HG03558 (cell line): ENCODE results near the gene ABR.
"Not testable (repeated sequence)": the region's sequence is repeated elsewhere in the genome, so short reads cannot be mapped to it uniquely, and the experiment has no call there.

Source experiments
- ATAC-seq: cut with Tn5 transposase; IDR thresholded peaks from one replicate; pipeline ENCODE4 v1.9.1; 2021; ENCODE audit warnings: moderate number of reproducible peaks; ENCODE audit not compliant: unreplicated experiment; ENCODE audit errors: extremely low read depth

Gene ABR

DNA sequence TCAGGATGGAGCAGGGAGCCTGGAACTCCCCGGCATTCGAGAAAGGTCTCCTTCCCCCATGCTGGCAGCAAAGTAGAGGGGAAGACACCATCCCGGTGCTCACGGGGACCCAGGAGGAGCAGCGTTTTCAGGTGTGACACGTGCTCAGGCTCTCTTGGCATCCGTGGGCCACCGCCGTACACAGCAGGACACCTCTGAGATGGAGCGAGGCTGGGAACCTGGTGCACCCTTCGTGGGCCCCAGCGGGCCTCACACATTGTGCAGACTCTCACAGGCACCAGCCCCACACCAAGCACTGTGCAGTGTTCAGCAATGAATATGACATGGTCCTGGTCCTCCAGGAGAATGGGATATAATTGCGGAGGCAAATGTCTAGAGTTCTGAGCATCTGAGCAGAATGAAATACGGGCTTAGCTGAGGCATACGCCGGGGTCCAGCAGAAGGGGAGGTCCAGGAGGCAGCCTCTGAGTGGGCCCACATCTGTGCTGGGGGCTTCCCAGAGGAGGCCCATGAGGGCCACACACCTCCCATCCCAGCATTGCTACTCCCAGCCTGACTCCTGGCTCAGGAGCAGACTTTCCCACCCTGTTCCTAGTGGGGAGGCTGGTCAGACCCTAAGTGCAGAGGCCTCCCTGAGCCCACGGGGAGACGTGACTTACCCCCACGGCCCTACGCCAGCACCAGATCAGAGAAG, 72.6 kb downstream of the ABR start:
- no peak for ATAC-seq

GRCh38 chr17:1104222-1104621, 75.6 kb downstream of the ABR start:
- no peak for ATAC-seq

DNA sequence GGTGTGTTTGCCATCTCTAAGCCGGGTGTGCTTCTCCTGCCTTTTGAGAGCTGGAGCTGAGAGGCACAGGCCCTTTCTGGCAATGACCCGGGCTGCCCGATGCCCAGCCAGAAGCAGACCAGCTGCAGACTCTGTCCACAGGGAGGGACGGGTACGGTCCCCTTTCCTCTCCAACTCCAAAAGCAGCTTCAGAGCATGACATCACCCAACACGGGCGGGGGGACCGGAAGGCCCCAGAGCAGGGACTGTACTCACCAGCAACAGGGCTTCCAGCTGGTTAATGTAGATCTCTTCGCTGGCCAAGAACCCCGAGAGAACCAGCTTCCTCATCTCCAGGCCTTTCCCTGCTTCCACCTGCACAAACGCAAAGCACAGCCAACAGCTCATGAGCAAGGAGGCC, 79.4 kb downstream of the ABR start:
- no peak for ATAC-seq

DNA sequence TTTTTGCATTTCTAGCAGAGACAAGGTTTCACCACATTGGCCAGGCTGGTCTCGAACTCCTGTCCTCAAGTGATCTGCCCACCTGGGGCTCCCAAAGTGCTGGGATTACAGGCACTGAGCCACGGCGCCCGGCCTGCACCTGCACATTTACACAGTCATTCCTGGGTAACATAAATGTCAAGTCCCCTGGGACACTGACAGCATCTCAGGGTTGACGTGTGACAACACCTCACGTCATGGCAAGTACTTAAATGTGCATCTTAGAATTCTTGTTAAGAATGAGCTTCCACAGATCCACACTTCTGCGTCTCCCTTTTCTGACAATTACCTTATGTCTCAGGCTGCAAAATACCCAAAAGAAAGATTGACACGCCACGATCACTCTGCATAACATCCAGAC, 80.5 kb downstream of the ABR start:
- ATAC-seq = no peak

DNA sequence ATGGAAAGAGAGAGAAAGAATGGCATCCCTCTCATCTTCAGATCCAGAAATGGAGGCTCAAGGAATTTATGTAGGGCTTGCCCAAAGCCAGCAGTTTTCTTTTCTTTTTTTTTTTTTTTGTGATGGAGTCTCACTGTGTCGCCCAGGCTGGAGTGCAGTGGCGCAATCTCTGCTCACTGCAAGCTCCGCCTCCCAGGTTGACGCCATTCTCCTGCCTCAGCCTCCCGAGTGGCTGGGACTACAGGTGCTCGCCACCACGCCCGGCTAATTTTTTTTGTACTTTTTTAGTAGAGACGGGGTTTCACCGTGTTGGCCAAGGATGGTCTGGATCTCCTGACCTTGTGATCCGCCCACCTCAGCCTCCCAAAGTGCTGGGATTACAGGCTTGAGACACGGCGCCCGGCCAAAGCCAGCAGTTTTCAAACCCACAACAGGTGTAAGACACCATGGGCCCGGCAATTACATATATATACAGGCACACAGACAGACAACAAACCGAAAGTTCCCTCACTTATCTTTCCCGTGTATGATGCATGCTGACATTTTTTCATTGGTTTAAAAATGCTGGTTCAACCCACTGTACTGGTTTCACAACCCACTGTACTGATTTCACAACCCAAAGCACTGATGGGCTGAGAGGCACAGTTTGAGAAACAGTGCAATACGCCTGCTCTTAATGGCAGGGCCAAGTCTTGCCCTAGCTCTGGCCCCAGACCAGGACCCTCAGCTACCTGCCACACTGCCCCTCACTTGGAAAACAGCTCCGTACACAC, 81.6 kb downstream of the ABR start:
- ATAC-seq = not testable (repeated sequence)

DNA sequence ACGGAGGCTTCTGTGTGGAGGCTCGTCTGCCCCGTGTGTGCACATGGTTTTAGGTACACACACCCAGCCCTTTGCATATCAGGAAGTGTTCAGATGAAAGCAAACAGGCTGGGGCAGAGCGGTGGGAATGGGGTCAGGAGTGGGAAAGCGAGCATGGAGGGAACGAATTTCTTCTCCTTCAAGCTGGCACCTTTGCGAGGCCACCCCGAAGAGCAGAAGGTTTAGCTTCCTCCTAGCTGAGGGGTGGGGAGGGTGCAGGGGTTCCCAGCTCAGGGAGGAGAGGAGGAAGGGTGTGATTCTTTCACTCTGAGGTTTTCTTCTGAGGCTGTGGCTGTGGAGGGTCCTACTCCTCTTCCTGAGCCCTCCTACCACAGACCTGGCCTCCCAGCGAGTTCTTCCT, 83.6 kb downstream of the ABR start:
- no peak for ATAC-seq

DNA sequence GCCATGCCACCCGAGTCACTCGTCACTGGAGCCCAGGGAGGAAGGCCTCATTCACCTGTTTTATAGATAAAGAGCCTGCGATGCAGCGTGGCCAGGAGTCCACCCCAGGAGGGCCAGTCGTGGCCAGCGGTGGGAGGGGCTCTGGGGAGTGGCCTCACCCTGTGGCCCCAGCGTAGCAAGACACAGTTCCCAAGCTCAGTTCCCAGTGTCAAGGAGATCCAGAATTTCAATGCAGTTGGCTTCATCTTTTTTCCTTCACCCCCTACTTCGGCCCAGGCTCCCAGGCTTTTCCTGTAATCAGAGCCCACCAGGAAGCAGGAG, 84.0 kb downstream of the ABR start:
- no peak for ATAC-seq

- no peak for ATAC-seq
These were observed 84.5 kb downstream of the ABR start for GRCh38 chr17:1095090-1095852.

DNA sequence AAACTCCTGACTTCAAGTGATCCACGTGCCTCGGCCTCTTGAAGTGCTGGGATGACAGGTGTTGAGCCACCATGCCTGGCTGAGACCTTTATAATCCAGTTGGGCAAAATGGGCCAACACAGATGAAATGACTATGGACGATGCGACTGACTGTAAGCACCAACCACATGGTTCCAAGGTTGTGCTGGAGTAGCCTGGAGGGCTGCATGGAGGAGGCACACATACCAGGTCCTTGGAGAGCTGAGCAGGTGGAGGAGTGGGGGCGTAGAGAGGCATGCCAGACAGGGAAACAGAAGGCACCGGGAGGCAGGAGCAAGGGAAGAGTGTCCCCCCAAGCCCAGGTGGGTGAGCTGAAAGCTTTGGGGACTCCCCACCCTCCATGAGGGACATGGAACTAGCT, 85.2 kb downstream of the ABR start:
- ATAC-seq = no peak

GRCh38 chr17:1091900-1092299, 87.9 kb downstream of the ABR start:
- ATAC-seq = no peak

DNA sequence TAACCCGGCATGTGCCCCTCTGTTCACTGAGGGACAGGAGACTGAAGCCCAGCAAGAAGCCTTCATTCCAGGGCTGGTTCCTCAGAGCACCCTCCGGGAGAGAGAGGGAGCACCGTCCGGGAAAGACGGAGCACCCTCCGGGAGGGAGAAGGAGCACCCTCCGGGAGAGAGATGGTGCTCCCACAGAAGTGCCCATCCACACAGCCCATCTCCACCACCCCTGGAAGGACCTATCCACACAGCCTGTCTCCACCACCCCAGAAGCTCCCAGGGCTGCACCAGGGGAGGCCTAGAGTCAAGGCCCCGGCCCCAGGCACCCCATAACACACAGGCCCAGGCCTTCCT, 88.6 kb downstream of the ABR start:
- ATAC-seq = no peak

DNA sequence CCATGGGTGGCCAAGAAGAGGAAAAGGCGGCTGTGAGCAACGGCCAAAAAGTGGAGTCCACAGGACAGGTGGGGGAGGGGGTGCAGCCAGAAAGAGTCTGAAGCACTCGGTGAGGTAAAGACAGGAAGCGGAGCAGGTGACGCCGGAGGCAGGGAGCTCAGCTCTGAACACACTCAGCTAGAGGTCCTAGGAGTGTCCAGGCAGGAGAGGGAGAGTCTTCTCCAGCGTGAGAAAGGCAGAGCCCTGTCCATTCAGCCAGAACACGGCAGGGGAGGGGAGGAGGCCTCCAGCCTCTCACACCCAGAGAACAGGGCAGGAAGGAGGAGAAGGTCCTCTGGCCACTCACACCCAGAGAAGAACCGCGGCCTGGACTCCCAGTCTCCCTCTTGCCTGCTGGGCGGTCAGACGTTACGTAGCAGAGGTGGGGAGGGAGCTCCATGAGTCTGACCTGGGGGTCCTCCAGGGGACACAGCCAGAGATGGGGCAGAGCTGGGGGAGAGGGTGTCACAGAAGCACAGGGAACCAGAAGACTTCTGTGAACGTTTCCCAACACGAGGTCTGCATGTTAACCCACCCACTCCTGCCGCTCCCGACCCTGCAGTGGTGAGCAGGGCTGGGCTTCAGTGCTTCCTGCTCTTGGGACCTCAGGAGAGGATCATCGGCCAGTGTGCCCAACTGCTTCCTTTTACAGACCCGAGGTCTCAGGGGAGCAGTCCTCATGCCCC, 89.2 kb downstream of the ABR start:
- ATAC-seq = no peak

DNA sequence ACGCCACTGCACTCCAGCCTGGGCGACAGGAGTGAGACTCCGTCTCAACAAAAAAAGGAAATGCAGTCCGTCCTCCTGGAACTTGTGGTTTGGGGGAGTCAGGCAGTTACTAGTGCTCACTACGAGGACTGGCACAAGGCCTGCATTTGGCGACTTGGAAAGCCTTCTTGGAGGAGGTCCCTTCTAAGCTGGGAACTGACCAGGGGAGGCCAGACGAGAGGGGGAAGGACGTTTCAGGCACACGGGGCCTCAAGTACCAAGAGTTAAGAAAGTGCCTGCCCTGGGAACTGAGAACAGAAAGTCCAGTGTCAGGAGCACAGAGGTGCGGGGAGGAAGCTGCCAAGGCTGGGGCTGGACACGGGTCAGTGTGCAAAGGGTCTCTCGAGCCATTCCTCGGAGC, 89.9 kb downstream of the ABR start:
- no peak for ATAC-seq

DNA sequence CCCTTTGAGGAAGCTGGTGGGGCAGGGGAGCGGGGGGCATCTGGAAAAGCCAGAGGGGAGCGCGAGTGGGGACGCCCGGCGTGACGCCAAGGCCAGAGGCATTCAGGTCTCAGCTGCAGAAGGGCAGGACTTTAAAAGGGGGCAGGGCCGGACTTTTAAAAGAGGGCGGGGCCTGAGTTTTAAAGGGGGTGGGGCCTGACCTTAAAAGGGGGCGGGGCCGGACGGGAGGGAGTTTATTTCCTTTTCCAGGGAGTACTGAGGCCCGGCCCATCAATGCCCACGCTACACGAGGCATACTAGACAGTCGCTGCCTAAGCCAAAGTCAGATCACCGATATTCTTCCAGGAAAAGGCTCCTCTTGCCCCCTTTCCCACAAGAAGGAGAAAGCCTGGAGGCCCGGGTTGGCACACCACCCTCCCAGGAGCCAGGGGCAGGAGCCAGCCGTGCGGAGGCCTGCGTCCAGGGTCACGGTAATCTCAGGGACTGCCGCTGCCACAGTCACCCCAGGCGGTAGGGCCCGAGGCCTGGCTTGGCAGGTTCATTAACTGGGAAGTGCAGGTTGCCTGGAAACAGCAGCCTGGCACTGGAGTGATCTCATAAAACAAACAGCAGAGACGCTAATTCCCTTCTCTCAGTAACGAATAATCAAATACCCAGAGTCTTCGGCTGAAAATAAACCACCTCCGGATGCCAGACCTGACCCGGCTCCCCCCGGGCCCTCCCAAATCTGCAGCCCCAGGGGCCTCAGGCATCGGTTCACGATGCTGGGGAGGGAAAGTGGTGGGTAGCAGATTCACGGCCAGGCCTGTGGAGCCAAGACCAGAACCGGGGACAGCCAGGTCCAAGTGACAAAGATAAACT, 92.2 kb downstream of the ABR start:
- ATAC-seq = no peak

- ATAC-seq = no peak
These were observed 96.2 kb downstream of the ABR start for GRCh38 chr17:1083451-1084187.

- ATAC-seq = no peak
These were observed 97.2 kb downstream of the ABR start for GRCh38 chr17:1082579-1082978.

GRCh38 chr17:1078831-1079561, 100.8 kb downstream of the ABR start:
- ATAC-seq = no peak

- ATAC-seq = no peak
These were observed 101.6 kb downstream of the ABR start for GRCh38 chr17:1077986-1078711.
